ENCODE measurements around the gene CREBZF. TPM values are rescaled to one million over a fixed set of nuclear protein-coding genes. Genes with fewer than 3 reads are reported as not detected.

CREBZF gene
- total and polyA plus RNA-seq, 8 donors = 13.7 to 41.6 (median 21.3) TPM

GRCh38 chr11:85682330-85683305, 17.7 kb upstream of the CREBZF start:
- peak overlapping the region; percentile 14 to 67 (median 46) for H3K4me3 ChIP-seq
- ATAC-seq (peak; percentile 81 to 92 (median 88)), DNase-seq (peak; percentile 48 to 85 (median 64)), FAIRE-seq (no peak)
- peaks cover 0 to 5% (median 5%) of the 10 kb centered on the region in 3 donors for H3K4me1 ChIP-seq
- no peaks in the 10 kb centered on the region for H3K36me3 ChIP-seq
- H3K9me3 ChIP-seq = no peaks in the 10 kb centered on the region
- H3K27ac ChIP-seq = no peak overlapping the region
- intact Hi-C loops (cut with DNase I) = no loop called here
- no peaks in the 10 kb centered on the region for H3K27me3 ChIP-seq
- no peak for TF ChIP-seq CTCF (IDR thresholded peaks at IDR 0.05)
- WGBS, 2 donors = 26 to 34% methylated on average over 42 to 43 of the region's 43 CpGs

- Histone ChIP-seq H3K4me1 (peaks cover 0 to 5% (median 5%) of the 10 kb centered on the region in 3 donors), H3K4me3 (no peak overlapping the region), H3K27me3 (no peaks in the 10 kb centered on the region), H3K36me3 (no peaks in the 10 kb centered on the region), H3K9me3 (no peaks in the 10 kb centered on the region), H3K27ac (no peak overlapping the region)
- intact Hi-C loops (cut with DNase I) = no loop called here
- ATAC-seq = peak in 1 of 4 donors; percentile 20
- TF ChIP-seq CTCF (IDR thresholded peaks at IDR 0.05) = no peak
- 52 to 69% methylated on average over 1 of the region's 1 CpG for WGBS, 2 donors
- no peak for DNase-seq
- FAIRE-seq = no peak
These were observed 16.0 kb upstream of the CREBZF start for GRCh38 chr11:85680897-85681296.

- no peak for ATAC-seq
- no peak overlapping the region for H3K4me3 ChIP-seq
- WGBS, 2 donors = 43 to 61% methylated on average over 4 of the region's 4 CpGs
- DNase-seq = no peak
- intact Hi-C loops (cut with DNase I) = no loop called here
- H3K4me1 ChIP-seq = peaks cover 0 to 5% (median 5%) of the 10 kb centered on the region in 3 donors
- H3K27ac ChIP-seq = no peak overlapping the region
- TF ChIP-seq CTCF (IDR thresholded peaks at IDR 0.05) = no peak
- no peaks in the 10 kb centered on the region for H3K27me3 ChIP-seq
- H3K9me3 ChIP-seq = no peaks in the 10 kb centered on the region
- no peak for FAIRE-seq
- H3K36me3 ChIP-seq = no peaks in the 10 kb centered on the region
These were observed 14.6 kb upstream of the CREBZF start for GRCh38 chr11:85679576-85679975.

GRCh38 chr11:85673393-85673792, 8.5 kb upstream of the CREBZF start:
- 85 to 91% methylated on average over 3 of the region's 3 CpGs for WGBS, 2 donors
- intact Hi-C loops (cut with DNase I) = no loop called here

More at GRCh38 chr11:85673393-85673792, 8.5 kb upstream of the CREBZF start:
- H3K9me3 ChIP-seq = no peaks in the 10 kb centered on the region
- no peak for FAIRE-seq
- DNase-seq = no peak
- no peak overlapping the region for H3K27ac ChIP-seq
- H3K36me3 ChIP-seq = no peaks in the 10 kb centered on the region
- no peak overlapping the region for H3K4me3 ChIP-seq
- H3K4me1 ChIP-seq = no peaks in the 10 kb centered on the region
- ATAC-seq = no peak
- no peaks in the 10 kb centered on the region for H3K27me3 ChIP-seq
- TF ChIP-seq CTCF (IDR thresholded peaks at IDR 0.05) = no peak
